HG02588 (cell line): ENCODE measurements around the gene ALG9.
A peak's percentile ranks its signal among the peaks of the same experiment; 100 is the strongest.
"Not testable (repeated sequence)": the region's sequence is repeated elsewhere in the genome, so short reads cannot be mapped to it uniquely, and the experiment has no call there.

ENCODE experiments used
- ATAC-seq: cut with Tn5 transposase; IDR thresholded peaks from one replicate; pipeline ENCODE4 v1.9.1; 2021; ENCODE audit warnings: mild to moderate bottlenecking, moderate library complexity; ENCODE audit not compliant: unreplicated experiment

Gene ALG9

DNA sequence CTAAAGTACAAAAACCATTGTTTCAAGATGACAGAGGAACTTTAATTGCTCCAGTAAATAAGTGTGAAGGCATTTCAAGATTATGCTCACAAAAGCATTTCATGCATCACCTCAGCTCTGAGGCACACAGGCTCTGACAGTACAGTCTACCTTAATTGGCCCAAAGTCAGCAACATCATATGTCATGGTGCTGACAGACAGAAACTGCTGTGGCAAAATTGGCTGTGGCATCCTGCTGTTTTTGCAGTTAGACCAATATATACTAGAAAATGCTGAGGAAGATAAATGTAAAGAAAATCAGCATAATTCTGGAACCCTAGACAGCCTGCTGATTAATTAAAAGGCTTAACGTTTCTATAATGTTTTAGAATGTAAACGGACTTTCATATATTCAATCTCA is 70.2 kb downstream of the ALG9 start:
- no peak for ATAC-seq

DNA sequence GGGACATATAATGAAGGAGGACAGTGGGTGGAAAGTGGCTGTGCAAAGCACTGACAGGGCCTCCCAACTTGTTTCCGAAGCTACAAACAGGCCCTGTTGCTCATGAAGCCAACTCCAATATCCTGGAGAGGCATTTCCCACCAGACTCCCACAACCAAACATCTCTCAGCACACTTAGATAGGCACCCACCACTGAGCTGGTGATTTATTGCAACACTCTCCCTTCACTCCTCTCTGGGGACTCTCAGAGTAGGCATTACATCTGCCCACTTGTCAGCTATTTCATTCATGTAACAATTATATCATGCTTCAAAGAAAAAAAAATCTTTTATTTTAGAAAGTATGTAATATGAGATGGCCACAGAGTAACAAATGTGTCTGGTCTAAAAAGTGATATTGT is 73.1 kb downstream of the ALG9 start:
- no peak for ATAC-seq

DNA sequence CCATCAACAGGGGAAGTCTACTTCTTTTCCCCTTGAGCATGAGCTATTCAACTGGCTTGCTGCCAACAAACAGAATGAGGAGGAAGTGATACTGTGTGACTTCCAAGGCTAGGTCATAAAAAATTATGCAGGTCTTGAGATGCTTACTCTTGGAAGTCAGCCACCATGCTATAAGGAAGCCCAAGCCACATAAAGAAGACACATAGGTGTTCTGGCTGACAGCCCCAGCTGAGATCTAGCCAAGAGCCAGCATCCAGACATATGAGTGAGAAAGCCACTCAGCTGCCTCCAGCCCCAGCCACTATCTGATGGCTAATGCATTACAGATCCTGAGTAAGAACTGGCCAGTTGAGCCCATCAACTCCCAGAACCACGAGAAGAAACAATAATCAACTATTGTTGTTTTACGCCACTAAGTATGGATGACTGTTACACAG is 74.2 kb downstream of the ALG9 start:
- peak; percentile 57 for ATAC-seq

DNA sequence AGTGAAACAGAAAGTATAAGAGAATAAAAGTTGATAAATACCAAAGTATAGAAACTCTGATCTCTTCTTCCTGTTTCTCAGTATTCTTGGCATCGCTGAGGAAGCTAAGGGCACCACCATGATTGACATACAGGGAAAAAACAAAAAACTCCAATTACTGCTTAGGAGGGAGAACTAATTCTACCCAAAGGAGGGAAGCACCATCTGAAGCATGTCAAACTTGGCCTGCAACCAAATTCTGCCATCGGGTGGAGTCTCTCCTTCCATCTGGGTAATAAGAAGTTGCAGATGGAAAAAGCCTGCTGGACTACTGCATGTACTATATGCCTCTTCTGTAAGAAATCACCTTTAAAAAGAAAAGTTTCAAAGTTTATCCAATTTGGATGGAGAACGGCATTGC is 74.7 kb downstream of the ALG9 start:
- ATAC-seq, result no peak

DNA sequence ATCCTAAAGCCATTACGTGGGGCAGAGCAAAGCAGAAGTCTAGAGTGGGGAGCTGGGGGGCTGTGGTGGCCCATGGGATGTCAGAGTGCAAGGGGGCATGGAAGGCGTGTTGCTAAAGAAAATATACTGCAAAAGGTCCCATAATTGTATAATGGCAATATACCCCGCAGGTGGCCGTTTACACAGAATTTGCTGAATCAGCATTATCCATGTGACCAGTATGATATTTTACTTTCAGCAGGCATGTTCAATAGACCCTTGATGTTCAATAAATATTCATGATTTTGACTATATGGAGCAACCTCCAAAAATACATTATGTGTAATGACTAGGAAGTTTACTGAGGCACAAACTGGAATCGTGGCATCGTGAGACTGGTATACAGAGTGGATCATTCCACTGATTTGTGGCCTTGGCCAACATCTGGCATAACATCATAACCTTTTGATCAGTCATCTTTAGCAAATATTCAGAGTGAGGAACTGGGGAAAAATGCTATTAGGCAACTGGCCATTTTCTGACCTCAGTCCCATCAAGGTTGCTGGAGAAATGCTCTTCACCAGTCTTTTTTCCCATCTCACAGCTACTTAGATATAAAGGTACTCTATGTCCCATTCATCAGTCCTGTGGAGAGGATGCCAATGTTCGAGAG is 75.9 kb downstream of the ALG9 start:
- ATAC-seq, result no peak

DNA sequence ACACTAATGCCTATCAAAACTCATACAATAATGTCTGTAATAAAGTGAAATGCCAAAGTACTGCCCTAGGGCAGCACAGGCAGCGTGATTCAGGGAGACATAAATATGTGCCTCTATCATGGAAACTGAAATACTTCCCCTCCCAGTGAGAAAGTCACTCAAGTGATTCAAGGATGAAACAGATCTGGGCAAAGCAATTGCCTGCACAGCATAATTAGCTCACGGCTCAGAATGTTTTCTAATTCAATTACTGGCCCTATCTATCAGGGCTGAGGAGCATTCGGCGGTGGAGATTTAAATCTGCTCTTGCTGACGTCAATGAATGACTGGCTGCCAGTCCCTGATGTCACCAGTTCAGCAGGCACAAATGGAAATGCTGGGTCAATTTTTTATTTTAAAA is 77.5 kb downstream of the ALG9 start:
- ATAC-seq, result no peak

DNA sequence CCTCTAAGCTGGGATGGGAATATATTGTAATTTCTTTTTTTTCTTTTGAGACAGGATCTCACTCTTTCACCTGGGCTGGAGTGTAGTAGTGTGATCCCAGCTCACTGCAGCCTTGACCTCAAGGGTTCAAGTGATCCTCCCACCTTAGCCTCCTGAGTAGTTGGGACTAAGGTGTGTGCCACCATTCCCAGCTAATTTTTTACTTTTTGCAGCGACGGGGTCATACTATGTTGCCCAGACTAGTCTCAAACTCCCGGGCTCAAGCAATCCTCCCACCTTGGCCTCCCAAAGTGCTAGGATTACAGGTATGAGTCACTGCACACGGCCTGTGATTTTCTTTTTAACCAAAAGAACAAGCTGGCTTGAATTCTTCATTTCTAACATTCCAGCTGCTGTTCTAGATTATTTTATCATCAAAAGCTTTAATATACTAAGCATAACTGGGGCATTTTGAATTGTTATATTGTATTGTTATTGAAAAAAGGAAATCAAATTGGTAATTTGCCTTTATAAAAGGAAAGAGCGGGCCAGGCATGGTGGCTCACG is 78.4 kb downstream of the ALG9 start:
- ATAC-seq, result no peak

DNA sequence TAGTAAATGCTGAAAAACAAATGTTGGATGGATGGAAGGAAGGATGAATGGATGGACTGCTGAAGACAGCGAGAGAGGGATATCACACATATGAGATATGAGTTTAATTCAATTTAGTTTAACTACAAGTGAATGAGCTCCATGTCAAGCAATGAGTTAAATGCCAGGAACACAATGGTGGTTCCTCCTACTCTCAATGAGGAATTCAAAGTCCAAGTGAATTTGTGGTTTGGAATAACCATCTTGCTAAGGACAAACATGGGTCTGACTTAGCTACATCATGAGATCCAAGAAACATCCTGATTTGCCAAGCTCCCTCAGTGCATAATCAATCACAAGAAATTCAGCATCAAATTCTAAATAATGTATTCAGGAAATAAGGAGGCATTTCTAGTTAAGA is 79.1 kb downstream of the ALG9 start:
- ATAC-seq, result no peak

DNA sequence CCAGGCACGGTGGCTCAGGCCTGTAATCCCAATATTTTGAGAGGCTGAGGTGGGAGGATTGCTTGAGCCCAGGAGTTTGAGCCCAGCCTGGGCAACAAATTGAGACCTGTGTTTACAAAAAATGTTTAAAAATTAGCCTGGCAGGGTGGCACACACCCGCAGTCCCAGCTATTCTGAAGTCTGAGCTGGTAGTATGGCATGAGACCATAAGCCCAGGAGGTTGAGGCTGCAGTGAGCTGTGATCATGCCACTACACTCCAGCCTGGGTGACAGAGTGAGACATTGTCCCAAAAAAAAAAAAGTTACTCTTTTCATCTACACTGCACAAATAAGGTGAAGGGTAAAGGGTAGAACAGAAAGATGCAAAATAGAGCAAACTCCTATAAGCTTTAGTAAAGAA is 82.9 kb downstream of the ALG9 start:
- ATAC-seq, result no peak

DNA sequence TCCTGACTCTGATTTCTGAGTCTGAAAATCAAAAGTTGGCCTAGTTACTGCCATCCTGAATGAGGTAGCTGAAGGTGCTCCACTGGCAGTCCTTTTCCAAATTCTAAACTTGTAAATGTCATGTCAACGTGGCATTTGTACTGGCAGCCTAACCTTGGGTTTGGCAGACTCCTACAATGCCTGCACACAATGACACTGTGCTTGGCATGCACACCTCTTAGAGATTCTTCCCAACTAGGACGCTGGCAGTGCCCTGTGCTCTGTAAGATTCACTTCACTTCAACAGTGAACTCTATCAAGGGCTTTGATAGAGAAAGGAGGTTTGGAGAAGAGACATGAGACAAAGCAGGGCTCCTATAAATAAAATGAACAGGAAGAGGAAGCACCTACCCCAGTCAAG is 83.3 kb downstream of the ALG9 start:
- no peak for ATAC-seq

DNA sequence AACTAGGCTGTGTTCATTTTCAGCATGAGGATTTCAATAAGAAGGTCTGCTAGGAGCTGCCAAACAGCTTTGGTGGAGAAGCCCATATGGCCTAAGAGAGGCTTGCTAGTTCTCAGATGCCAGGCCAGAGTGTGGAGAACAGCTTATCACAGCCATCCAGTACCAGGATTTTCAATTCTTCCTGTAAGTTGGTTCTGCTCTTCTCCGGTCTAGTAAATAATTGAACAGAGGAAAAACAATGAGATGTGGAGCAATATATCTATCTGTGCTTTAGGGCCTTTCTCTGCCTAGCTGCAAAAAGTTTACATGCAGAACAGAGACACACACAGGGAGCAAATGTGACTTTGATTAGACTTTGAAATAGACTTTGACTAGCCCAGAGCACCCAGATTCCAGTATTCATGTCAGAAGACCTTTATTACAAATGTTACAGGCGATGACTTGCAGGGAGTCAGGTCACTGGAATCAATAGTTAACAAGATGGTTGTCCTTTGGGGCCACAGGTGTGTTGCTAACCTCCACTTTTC is 85.4 kb downstream of the ALG9 start:
- ATAC-seq, result no peak

DNA sequence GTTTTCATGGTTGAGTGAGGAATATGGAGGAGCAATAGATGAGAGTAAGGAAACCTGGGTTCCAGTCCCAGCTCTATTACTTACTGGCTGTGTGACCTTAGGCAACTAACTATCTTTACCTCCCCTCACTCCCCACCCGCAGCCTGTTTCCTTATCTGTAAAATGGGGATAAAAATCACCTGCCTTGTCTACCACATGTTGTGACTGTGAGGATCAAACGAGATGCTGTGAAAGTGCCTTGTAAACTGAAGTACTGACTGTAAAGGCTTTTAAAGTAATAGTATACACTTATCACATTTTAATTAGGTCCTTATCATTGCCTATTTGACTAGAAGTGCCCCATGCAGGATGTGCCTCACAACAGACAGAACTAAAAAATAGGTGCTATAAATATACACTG is 86.3 kb downstream of the ALG9 start:
- no peak for ATAC-seq

DNA sequence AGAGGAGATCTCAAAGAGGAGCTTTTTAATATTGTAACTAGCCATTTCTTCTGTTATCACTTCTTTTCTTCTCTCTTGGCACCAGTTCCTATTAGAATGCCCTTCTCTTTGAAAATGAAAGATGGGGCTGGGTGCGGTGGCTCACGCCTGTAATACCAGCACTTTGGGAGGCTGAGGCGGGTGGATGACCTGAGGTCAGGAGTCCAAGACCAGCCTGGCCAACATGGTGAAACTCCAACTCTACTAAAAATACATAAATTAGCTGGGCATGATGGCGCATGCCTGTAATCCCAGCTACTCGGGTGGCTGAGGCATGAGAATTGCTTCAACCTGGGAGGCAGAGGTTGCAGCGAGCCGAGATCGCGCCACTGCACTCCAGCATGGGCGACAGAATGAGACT is 87.1 kb downstream of the ALG9 start:
- not testable (repeated sequence) for ATAC-seq

DNA sequence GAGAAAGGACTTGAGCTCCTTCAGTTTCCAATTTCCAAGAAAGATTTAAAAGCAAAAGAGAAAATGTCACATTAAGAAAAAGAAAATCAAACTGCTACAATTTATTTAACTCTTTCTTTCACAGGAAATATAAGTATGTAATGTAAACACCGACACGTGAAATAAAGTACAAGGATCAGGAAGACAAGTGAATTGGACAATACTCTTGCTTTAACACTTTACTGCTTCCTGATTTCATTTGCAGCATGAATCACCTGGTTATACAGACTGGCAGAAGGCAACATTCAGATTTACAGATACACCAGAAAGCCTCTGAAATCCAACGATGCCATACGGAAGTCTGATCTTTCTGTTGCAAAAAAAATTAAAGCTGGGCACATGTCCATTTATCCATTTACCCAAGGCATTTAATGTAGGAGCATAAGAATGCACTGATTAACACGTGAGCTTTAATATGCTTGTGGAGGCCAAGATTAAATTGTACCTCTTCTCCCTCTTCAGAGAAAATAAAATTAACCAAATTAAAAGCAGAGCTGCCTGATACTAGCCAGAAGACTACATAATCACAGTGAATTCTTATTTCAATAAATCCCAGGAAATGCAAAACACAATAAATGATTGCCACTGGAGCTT is 89.2 kb downstream of the ALG9 start:
- no peak for ATAC-seq

DNA sequence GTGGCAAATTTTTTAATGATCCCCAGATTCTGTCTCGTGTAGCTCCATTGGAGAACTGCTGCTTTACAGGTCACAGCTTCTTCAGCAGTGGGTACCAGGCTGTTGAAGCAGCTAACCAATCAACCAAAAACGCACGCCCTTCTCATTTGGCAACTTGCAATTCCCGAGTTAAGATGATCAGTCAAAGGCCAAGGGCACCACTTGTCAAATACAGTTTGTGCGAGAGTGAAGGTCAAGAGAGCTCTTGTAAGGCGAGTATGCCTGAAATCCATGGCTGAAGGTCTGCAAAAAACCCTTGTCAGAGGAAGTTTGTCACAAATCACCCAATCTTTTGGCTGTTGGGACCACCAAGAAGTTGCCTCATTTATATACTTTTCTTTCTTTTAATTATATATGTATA is 92.3 kb downstream of the ALG9 start:
- no peak for ATAC-seq

DNA sequence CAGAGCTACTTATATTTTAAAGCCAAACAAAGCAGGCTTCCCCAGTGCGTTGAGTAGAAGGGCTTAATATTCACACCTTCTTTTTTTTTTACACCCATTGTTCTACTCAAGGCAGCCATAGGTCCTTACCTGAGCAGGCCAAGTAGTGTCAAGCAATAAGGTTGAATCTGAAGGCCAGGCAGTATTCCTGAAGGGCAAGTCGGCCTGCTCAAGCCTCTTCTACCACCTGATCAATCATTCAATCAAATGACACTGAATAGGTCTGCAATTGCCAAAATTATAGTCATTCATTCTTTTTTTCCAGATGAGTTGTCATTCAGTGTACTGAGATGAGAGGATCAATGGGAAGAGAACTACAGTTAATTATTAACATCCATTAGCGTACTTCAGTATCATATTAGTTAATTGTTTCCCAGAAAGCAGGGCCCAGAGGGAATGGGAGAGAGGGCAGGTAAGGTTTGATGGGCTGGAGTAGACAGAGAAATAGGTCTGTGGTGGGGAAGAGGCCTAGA is 93.3 kb downstream of the ALG9 start:
- ATAC-seq, result no peak

DNA sequence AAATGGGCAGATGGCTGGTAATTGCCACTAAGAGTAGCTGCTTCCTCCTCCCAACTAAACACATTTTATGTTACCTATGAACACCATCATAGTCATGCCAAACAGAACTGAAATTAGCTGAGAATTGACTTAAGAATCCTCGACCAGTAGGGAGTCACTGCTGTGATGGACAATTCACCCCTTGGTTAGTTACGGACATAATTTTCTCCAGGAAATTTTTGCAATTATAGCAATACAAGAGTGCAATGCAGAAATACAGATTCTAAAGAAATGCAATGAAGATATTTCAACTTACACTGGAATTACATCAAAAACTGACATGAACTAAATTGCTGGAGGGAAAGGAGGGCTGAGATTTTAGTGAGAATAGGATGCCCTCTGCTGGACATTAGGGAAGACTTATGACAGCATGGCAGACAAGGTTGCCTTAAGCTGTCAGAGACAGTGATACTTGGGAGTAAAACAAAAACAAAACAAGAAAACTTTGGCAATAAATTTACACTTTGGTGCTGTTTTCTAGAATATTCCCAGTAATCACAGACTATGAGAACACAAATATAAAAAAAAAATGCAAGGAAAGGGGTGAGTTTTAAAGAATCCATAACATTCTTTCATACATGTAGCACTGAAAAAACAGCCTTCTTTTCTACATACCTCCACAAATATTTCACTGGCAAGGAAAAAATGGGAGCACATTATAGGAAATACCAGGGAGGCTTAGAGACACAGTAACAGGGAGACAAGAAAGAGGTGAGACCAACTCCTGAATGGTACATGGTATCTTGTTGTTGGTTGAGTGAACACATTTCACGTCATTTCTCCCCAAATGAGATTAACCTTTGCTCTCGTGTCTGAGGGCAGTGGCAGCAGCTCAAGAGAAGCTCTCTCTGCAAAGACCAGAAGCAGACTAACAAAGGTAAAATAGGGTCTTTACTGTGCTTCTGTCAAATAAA is 94.0 kb downstream of the ALG9 start:
- ATAC-seq, result peak; percentile 51

DNA sequence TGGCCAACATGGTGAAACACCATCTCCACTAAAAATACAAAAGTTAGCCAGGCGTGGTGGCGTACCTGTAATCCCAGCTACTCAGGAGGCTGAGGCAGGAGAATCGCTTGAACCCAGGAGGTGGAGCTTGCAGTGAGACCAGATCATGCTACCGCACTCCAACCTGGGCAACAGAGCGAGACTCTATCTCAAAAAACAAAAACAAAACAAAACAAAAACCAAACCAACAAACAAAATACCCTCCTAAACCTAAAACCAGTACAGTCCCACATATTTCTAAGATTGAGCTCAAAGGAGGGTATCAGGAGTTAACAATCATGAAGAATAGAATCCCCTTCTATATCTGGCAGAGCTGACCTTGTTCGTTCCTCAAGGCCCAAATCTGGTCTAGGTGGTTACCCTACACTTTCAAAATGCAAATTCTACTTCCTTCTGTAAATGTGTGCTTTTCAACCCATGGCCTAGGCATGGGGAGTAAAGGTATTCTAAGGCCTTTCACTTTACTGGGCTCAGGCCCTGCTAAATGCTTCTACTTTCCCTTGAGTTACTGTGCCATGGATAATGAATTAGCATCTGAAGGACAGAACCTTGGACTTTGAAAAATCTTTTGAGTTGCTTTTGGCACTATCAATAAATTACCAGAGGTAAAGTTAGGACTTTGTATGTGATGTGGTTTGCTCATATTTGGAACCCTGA is 94.8 kb downstream of the ALG9 start:
- ATAC-seq, result peak; percentile 98

DNA sequence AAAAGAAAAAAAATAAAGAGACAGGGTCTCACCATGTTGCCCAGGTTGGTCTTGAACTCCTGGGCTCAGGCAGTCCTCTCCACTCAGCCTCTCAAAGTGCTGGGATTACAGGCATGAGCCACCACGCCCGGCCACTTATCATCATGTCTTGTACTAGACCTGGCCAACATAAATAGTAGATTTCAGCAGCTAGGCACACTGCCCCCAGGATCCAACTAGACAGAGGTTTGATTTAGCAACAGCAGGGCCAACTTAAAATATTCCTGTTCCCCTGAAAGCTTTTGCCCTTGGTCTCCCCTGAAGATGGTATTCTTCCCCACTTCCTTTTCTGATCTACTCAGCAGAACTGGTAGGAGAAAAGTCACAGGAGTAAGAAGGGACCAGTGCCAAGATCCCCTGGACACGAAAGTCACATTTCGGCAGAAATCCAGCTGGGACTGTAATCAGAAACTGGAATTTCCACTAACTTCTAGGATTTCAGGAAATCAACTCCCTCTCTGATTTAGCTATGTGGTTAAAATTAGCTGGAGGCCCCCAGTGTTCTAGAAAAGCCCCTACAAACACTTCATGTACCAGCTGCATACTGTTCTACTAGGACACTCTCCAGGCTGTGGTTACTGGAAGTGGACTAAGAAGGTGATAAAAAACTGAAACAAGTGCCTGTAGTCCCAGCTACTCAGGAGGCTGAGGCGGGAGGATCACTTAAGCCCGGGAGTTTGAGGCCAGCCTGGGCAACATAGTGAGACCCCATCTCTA is 96.2 kb downstream of the ALG9 start:
- ATAC-seq, result no peak

DNA sequence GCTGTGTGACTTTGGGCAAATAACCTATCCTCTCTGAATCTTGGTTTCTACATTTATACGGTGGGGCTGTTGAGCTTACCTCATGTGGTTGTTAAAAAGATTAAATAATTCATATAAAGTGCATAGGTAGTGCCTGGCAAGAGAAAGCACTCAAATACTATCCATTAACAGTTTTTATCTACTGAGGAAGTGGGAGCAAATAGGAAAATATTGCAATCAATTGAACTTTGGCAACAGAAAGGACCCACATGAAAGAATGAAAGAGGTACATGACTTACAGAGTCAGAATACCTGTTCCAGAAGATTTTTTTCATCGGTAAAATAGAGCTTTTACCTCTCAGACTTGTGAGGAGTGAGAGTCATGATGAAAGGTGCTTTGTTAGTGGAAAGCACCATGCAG is 98.8 kb downstream of the ALG9 start:
- ATAC-seq, result no peak
